ENCODE results near the gene TBK1. TPM values are rescaled to one million over a fixed set of nuclear protein-coding genes. Genes with fewer than 3 reads are reported as not detected.
A peak's percentile ranks its signal among the peaks of the same experiment; 100 is the strongest.
"Not testable (repeated sequence)": the region's sequence is repeated elsewhere in the genome, so short reads cannot be mapped to it uniquely, and the experiment has no call there.

TBK1 gene
- total and polyA plus RNA-seq, 9 of the 15 experiments (the other 6 are each of a cell fraction or from before 2014, with no cell fraction given) = 20.4 to 42.0 (median 27.8) TPM

DNA sequence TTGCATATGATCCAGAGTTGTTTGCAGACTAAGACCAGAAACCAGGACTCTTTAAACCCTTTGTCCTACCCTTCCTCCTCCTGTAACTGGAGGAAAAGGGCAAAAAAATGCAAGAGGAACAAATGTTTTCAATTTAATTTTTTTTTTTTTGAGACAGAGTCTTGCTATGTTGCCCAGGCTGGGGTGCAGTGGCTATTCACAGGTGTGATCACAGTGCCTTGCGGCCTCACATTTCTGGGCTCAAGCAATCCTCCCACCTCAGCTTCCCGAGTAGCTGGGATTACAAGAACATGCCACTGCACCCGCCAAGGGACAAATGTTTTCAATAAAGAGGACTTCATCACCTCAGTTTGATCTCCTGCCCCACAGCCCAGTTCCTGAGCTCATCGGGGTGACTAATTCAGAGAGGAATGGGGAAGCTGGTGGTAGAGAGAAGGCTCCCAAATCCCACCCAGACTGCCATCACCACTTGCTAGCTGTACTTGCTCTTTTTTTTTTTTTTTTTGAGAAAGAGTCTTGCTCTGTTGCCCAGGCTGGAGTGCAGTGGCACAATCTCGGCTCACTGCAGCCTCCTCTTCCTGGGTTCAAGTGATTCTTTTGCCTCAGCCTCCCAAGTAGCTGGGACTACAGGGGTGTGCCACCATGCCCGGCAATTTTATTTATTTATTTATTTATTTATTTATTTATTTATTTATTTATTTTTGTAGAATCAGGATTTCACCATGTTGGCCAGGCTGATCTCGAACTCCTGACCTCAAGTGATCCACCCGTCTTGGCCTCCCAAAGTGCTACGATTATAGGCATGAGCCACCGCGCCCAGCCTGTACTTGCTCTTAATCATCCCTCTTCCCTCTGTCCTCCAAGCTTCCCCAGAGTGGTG is 71.9 kb downstream of the TBK1 start:
- in situ Hi-C loops (cut with MboI); ATAC-seq; BruUV-seq (replicated peaks): not testable (repeated sequence)

DNA sequence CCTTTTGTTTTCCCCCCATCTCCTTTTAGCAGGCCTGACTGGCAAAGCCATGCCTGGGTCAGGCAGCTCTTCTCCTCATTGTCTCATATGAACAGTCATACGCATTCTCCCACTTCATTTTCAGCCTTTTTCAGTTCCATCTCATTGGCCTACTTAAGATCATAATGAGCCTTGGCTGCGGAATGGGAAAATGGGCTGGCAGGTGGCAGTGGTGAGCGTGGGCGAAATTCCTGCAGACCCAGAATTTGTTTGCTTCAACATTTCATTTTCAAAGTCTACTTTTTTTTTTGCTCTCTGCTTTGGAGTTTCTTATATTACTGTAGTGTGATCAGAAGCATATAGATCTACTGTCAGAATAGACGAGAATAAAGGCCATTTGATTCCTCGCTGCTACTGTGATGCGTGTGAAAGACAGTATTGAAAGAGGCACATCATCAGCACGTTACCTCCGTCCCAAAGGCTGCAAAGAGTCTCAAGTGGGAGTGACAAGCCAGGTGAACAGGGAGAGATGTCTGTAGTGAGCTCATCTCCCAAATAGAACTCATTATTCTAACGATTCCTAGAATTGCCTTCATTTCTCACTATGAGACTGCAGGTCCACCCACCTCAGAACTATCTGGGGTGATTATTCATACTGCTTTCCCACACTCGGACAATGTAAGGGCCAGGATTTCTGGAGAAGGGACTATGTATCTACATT is 73.7 kb downstream of the TBK1 start:
- FAIRE-seq (no peak), ATAC-seq (no peak), DNase-seq (ENCODE audit: extremely low read depth in 1 of 4, low spot score in 3 of 4) (no peak)
- ChIA-PET POLR2A (no interaction called here), CTCF (ENCODE audit: low intra/inter-chr PET ratio) (no interaction called here)
- in situ Hi-C loops (cut with MboI) = no loop called here
- TF ChIP-seq OTX1 (CRISPR knock-in tag; IDR thresholded peaks at IDR 0.05) = no peak
- peak; percentile 20; the same call in 1 of the 2 replicates for TF ChIP-seq EGR1 (conservative IDR thresholded peaks at IDR 0.05)
- Histone ChIP-seq H3K4me3 (no peak overlapping the region), H3K79me2 (ENCODE audit: control insufficient read depth, insufficient read depth, low read length) (no peaks in the 10 kb centered on the region), H3K4me2 (ENCODE audit: insufficient read depth, low read length) (no peak overlapping the region), H3K36me3 (ENCODE audit: control insufficient read depth, insufficient read depth, low read length) (no peaks in the 10 kb centered on the region), H3K27ac (ENCODE audit: extremely low read depth, low read depth, low read length) (no peak overlapping the region), H3K9me1 (ENCODE audit: control insufficient read depth, insufficient read depth, low read length) (no peaks in the 10 kb centered on the region), H3K9me3 (replicated peaks; ENCODE audit: control insufficient read depth, insufficient read depth, low read depth, low read length) (no peaks in the 10 kb centered on the region), H3K27me3 (ENCODE audit: control insufficient read depth in 2 of 2, insufficient read depth in 2 of 2, low read length in 2 of 2) (peaks cover 15 to 16% of the 10 kb centered on the region in 2 experiments), H4K20me1 (replicated peaks; ENCODE audit: control insufficient read depth, insufficient read depth, low read length) (no peaks in the 10 kb centered on the region), H3K9ac (ENCODE audit: insufficient read depth in 1 of 2, low read depth in 2 of 2, low read length in 2 of 2) (no peak overlapping the region), H2AFZ (ENCODE audit: low read depth, low read length) (no peak overlapping the region), H3K4me1 (replicated peaks in 1 of 2; ENCODE audit: control insufficient read depth in 2 of 2, insufficient read depth in 2 of 2, low read length in 2 of 2) (no peaks in the 10 kb centered on the region)
- intact Hi-C loops (cut with micrococcal nuclease) = no loop called here
- 3% methylated on average over 11 of the region's 11 CpGs for WGBS (ENCODE audit: insufficient coverage, low coverage, missing lambda C conversion rate)
- BruUV-seq (replicated peaks) = no TSS peak

More for the DNA sequence above, 71.9 kb downstream of the TBK1 start:
- intact Hi-C loops (cut with micrococcal nuclease); H3K4me1 ChIP-seq (replicated peaks in 1 of 2; ENCODE audit: control insufficient read depth in 2 of 2, insufficient read depth in 2 of 2, low read length in 2 of 2); H3K79me2 ChIP-seq (ENCODE audit: control insufficient read depth, insufficient read depth, low read length); H3K4me2 ChIP-seq (ENCODE audit: insufficient read depth, low read length); H2AFZ ChIP-seq (ENCODE audit: low read depth, low read length); H3K36me3 ChIP-seq (ENCODE audit: control insufficient read depth, insufficient read depth, low read length); H3K27ac ChIP-seq (ENCODE audit: extremely low read depth, low read depth, low read length); FAIRE-seq; DNase-seq (ENCODE audit: extremely low read depth in 1 of 4, low spot score in 3 of 4); H3K4me3 ChIP-seq; H3K9me3 ChIP-seq (replicated peaks; ENCODE audit: control insufficient read depth, insufficient read depth, low read depth, low read length); H3K9me1 ChIP-seq (ENCODE audit: control insufficient read depth, insufficient read depth, low read length); CTCF ChIA-PET (ENCODE audit: low intra/inter-chr PET ratio); H4K20me1 ChIP-seq (replicated peaks; ENCODE audit: control insufficient read depth, insufficient read depth, low read length); H3K9ac ChIP-seq (ENCODE audit: insufficient read depth in 1 of 2, low read depth in 2 of 2, low read length in 2 of 2): not testable (repeated sequence)
- 7% methylated on average over 10 of the region's 11 CpGs for WGBS (ENCODE audit: insufficient coverage, low coverage, missing lambda C conversion rate)
- peak; percentile 72 for TF ChIP-seq ZNF121 (CRISPR knock-in tag; conservative IDR thresholded peaks at IDR 0.05)
- H3K27me3 ChIP-seq (ENCODE audit: control insufficient read depth in 2 of 2, insufficient read depth in 2 of 2, low read length in 2 of 2) = peaks cover 16 to 17% of the 10 kb centered on the region in 2 experiments
- POLR2A ChIA-PET = interaction anchor here (0.5 to 2.5 kb wide), 5 partner anchors 9 to 294 kb away, joined by 3 to 5 read pairs (median 4); no protein-coding TSS in a partner anchor
